ENCODE results near the gene EBLN1.
"Not testable (repeated sequence)": the region's sequence is repeated elsewhere in the genome, so short reads cannot be mapped to it uniquely, and the experiment has no call there.

The EBLN1 gene

GRCh38 chr10:22218448-22218847 lies 633 bp upstream of the EBLN1 start:
- no peak for DNase-seq
- no peaks in the 10 kb centered on the region for H3K79me2 ChIP-seq (ENCODE audit: low read length)
- H3F3A ChIP-seq (ENCODE audit: insufficient read depth, low read length): 0 out of 2 replicates have a peak, but pooled peaks cover 3% of the 10 kb centered on the region
- no peak overlapping the region for H3K4me2 ChIP-seq (ENCODE audit: low read depth, low read length)
- TF ChIP-seq EZH2 (optimal IDR thresholded peaks at IDR 0.05; ENCODE audit: low read depth, low read length): no peak
- no peak for TF ChIP-seq EZH2phosphoT487 (IDR thresholded peaks at IDR 0.05; ENCODE audit: low read length)
- TF ChIP-seq, protein P1, sequence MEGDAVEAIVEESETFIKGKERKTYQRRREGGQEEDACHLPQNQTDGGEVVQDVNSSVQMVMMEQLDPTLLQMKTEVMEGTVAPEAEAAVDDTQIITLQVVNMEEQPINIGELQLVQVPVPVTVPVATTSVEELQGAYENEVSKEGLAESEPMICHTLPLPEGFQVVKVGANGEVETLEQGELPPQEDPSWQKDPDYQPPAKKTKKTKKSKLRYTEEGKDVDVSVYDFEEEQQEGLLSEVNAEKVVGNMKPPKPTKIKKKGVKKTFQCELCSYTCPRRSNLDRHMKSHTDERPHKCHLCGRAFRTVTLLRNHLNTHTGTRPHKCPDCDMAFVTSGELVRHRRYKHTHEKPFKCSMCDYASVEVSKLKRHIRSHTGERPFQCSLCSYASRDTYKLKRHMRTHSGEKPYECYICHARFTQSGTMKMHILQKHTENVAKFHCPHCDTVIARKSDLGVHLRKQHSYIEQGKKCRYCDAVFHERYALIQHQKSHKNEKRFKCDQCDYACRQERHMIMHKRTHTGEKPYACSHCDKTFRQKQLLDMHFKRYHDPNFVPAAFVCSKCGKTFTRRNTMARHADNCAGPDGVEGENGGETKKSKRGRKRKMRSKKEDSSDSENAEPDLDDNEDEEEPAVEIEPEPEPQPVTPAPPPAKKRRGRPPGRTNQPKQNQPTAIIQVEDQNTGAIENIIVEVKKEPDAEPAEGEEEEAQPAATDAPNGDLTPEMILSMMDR (IDR thresholded peaks at IDR 0.05; ENCODE audit: low read length): no peak; the same call in 1 of the 2 replicates
- H3K9me3 ChIP-seq (replicated peaks; ENCODE audit: insufficient read depth, low read length): no peaks in the 10 kb centered on the region
- no peak overlapping the region for H3K9ac ChIP-seq (ENCODE audit: low read length)
- peaks cover 17% of the 10 kb centered on the region for H3K4me1 ChIP-seq (ENCODE audit: low read length)
- no peak overlapping the region for H3K4me3 ChIP-seq (ENCODE audit: low read length)
- no peaks in the 10 kb centered on the region for H4K20me1 ChIP-seq (ENCODE audit: insufficient read depth, low read length)
- H3K9me2 ChIP-seq (replicated peaks; ENCODE audit: insufficient read depth, low read length): no peaks in the 10 kb centered on the region
- no peak overlapping the region for H2AFZ ChIP-seq (ENCODE audit: low read length)
- H3K27ac ChIP-seq (ENCODE audit: low read length): no peak overlapping the region
- no peaks in the 10 kb centered on the region for H3K36me3 ChIP-seq (replicated peaks; ENCODE audit: insufficient read depth, low read length)
- no peaks in the 10 kb centered on the region for H3K27me3 ChIP-seq (replicated peaks; ENCODE audit: insufficient read depth, low read length)

DNA sequence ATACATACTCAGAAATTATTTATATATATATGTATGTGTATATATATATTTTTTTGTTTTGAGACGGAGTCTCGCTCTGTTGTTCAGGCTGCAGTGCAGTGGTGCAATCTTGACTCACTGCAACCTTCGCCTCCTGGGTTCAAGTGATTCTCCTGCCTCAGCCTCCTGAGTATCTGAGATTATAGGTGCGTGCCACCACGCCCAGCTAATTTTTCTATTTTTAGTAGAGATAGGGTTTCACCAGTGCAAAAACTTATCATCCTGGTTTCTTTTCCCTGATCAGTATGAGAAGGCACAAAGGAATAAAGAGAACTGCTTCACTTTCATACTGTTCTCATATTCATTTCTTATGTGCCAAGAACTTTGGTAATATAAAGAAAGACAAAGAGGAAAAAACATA lies 731 bp downstream of the EBLN1 start:
- H3K79me2 ChIP-seq (ENCODE audit: low read length); H3K9ac ChIP-seq (ENCODE audit: low read length); DNase-seq; H3K4me3 ChIP-seq (ENCODE audit: low read length); H3K27me3 ChIP-seq (replicated peaks; ENCODE audit: insufficient read depth, low read length); H3K9me3 ChIP-seq (replicated peaks; ENCODE audit: insufficient read depth, low read length); H3K36me3 ChIP-seq (replicated peaks; ENCODE audit: insufficient read depth, low read length); H3F3A ChIP-seq (ENCODE audit: insufficient read depth, low read length); H4K20me1 ChIP-seq (ENCODE audit: insufficient read depth, low read length); H3K27ac ChIP-seq (ENCODE audit: low read length); H3K4me2 ChIP-seq (ENCODE audit: low read depth, low read length); H3K9me2 ChIP-seq (replicated peaks; ENCODE audit: insufficient read depth, low read length); H2AFZ ChIP-seq (ENCODE audit: low read length): not testable (repeated sequence)
- peaks cover 11% of the 10 kb centered on the region for H3K4me1 ChIP-seq (ENCODE audit: low read length)

DNA sequence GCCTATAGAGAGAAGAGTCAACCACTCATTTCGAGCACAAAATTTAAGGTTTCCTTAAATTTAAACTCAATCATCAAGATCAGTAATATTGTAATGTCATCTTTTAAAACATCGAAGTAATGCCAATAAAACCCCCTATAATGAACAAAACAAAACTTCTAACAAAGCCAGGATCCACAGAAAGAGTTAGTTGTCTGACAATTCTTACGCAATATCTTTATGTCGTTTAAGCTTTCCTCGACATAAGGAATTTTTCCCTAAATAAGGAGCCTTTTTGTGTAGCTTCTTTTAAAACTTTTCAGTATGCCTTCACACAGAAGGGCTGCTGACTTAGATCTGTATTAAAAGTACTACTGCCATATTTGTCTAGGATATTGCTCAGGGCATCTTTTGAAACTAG lies 7.5 kb downstream of the EBLN1 start:
- H3K4me3 ChIP-seq (ENCODE audit: low read length): no peak overlapping the region
- no peaks in the 10 kb centered on the region for H3K9me2 ChIP-seq (replicated peaks; ENCODE audit: insufficient read depth, low read length)
- H4K20me1 ChIP-seq (ENCODE audit: insufficient read depth, low read length): no peaks in the 10 kb centered on the region
- no peak overlapping the region for H3K9ac ChIP-seq (ENCODE audit: low read length)
- H3K36me3 ChIP-seq (replicated peaks; ENCODE audit: insufficient read depth, low read length): no peaks in the 10 kb centered on the region
- H3K4me1 ChIP-seq (ENCODE audit: low read length): no peaks in the 10 kb centered on the region
- no peak overlapping the region for H2AFZ ChIP-seq (ENCODE audit: low read length)
- no peaks in the 10 kb centered on the region for H3K9me3 ChIP-seq (replicated peaks; ENCODE audit: insufficient read depth, low read length)
- H3K79me2 ChIP-seq (ENCODE audit: low read length): no peaks in the 10 kb centered on the region
- no peak for DNase-seq
- H3K27ac ChIP-seq (ENCODE audit: low read length): no peak overlapping the region
- H3K27me3 ChIP-seq (replicated peaks; ENCODE audit: insufficient read depth, low read length): no peaks in the 10 kb centered on the region
- H3F3A ChIP-seq (ENCODE audit: insufficient read depth, low read length): no peaks in the 10 kb centered on the region
- no peak overlapping the region for H3K4me2 ChIP-seq (ENCODE audit: low read depth, low read length)
- TF ChIP-seq EZH2 (optimal IDR thresholded peaks at IDR 0.05; ENCODE audit: low read depth, low read length): no peak
- no peak for TF ChIP-seq EZH2phosphoT487 (IDR thresholded peaks at IDR 0.05; ENCODE audit: low read length)
- TF ChIP-seq, protein P1 (IDR thresholded peaks at IDR 0.05; ENCODE audit: low read length): no peak

DNA sequence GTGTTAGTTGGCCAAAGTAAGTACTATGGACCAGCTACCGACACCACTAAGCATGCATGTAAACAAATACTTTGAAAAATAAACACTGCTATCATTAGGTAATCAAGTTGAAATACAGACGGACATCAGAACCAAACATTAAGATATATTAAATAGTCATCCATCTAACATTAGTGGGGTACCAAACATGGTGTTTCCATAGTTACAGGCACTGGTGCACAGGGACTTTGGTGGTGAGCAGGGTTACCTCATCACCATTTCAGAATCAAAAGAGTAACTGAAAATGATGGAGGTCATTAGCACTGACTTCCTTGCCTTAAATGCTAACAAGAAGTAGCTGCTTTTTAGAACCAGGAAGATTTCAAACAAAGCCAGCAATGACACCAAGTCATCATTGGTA lies 23.9 kb downstream of the EBLN1 start:
- Histone ChIP-seq H3K9ac (ENCODE audit: low read length) (no peak overlapping the region), H4K20me1 (ENCODE audit: insufficient read depth, low read length) (no peaks in the 10 kb centered on the region), H3K36me3 (replicated peaks; ENCODE audit: insufficient read depth, low read length) (no peaks in the 10 kb centered on the region)

More for the DNA sequence above, 23.9 kb downstream of the EBLN1 start:
- DNase-seq: no peak
- Histone ChIP-seq H3K27me3 (replicated peaks; ENCODE audit: insufficient read depth, low read length) (no peaks in the 10 kb centered on the region), H3K4me3 (ENCODE audit: low read length) (no peak overlapping the region), H3K4me2 (ENCODE audit: low read depth, low read length) (no peak overlapping the region), H3K9me2 (replicated peaks; ENCODE audit: insufficient read depth, low read length) (no peaks in the 10 kb centered on the region), H3F3A (ENCODE audit: insufficient read depth, low read length) (no peaks in the 10 kb centered on the region), H3K79me2 (ENCODE audit: low read length) (no peaks in the 10 kb centered on the region), H3K9me3 (replicated peaks; ENCODE audit: insufficient read depth, low read length) (no peaks in the 10 kb centered on the region), H3K4me1 (ENCODE audit: low read length) (no peaks in the 10 kb centered on the region), H2AFZ (ENCODE audit: low read length) (no peak overlapping the region), H3K27ac (ENCODE audit: low read length) (no peak overlapping the region)
- no peak for TF ChIP-seq EZH2 (optimal IDR thresholded peaks at IDR 0.05; ENCODE audit: low read depth, low read length)
- TF ChIP-seq, protein P1 (IDR thresholded peaks at IDR 0.05; ENCODE audit: low read length): no peak
- no peak for TF ChIP-seq EZH2phosphoT487 (IDR thresholded peaks at IDR 0.05; ENCODE audit: low read length)
